ENCODE measurements around the gene TBC1D30.

TBC1D30 gene

DNA sequence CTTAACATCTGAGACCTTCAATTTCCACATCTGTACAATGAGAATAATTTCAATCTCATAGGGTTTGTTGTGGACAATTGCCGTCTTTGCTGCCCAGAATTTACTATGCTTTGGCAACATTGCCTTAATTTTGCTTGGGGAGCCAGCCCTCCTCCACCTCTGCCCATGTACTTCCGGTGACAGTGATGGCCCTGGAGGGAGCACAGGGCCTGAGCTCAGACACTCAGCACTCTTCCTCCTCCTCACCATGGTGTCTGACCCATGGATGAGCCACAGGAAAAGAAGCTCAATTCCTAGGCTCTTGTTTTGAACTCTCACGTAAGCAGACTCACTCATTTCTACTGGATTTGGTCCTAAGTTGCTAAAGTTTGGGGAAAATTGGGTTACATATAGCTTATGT is 58.2 kb downstream of the TBC1D30 start:
- TF ChIP-seq, protein P1, sequence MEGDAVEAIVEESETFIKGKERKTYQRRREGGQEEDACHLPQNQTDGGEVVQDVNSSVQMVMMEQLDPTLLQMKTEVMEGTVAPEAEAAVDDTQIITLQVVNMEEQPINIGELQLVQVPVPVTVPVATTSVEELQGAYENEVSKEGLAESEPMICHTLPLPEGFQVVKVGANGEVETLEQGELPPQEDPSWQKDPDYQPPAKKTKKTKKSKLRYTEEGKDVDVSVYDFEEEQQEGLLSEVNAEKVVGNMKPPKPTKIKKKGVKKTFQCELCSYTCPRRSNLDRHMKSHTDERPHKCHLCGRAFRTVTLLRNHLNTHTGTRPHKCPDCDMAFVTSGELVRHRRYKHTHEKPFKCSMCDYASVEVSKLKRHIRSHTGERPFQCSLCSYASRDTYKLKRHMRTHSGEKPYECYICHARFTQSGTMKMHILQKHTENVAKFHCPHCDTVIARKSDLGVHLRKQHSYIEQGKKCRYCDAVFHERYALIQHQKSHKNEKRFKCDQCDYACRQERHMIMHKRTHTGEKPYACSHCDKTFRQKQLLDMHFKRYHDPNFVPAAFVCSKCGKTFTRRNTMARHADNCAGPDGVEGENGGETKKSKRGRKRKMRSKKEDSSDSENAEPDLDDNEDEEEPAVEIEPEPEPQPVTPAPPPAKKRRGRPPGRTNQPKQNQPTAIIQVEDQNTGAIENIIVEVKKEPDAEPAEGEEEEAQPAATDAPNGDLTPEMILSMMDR (IDR thresholded peaks at IDR 0.05; ENCODE audit: low read depth, low read length, missing control alignments), result no peak
- DNase-seq (ENCODE audit: low read depth), result no peak
- H3K4me3 ChIP-seq (ENCODE audit: low read depth, low read length), result no peak overlapping the region

DNA sequence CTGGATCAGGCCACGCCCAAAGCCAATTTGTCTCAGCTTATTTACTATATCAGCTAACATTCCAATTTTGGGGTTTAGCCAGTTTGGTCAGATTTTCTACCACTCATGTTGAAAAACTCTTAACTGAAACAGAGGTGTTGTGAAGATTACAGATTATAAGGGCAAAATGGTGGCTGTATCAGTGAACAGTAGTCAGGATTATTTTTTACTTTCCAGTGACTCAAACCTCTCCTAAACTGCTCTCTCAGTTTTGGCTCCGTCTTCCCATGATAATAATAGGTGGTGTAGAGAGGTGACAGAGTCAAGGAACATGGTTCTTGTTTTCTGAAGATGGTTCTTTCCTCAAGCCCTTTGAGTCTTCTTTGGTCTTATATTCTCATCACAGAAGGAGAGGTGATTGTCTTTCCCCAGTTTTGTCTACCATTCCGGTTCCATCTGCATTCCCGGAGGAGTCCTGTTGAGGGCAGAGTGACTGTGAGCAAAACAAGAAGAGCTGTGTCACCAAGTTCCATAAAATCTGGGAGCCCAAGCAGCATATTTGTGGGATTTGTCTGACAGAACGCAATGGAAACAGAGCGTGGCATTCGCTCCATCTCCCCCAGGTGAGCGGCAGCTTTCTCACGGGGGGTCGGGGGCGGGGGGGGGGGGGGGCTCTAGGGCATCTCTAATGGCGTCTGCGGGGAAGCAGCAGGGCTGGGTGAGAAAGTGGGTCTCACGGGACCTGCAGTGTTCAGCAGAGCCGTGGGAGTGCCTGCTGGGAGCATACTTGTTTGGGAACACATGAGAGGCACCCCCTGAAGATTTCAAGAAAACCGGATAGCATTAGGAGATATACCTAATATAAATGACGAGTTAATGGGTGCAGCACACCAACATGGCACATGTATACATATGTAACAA is 59.1 kb downstream of the TBC1D30 start:
- TF ChIP-seq, protein P1 (IDR thresholded peaks at IDR 0.05; ENCODE audit: low read depth, low read length, missing control alignments), result no peak
- DNase-seq (ENCODE audit: low read depth), result no peak
- no peak overlapping the region for H3K4me3 ChIP-seq (ENCODE audit: low read depth, low read length)

DNA sequence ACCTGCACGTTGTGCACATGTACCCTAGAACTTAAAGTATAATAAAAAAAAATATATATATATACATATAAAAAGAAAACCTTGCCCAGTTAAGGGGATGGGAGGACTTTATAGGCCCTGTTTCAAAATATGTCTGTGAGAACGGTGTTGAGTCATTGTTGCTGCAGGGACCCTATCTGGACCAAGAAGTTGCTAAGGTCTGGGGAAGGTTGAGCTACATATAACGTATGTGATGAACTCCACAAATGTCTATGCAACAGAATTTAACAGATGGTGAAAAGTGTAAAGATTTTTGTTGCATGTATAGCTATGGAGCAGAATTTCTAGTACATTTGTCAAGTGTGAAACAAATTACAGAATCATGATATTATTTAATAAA is 59.7 kb downstream of the TBC1D30 start:
- TF ChIP-seq, protein P1 (IDR thresholded peaks at IDR 0.05; ENCODE audit: low read depth, low read length, missing control alignments), result no peak
- DNase-seq (ENCODE audit: low read depth), result no peak
- no peak overlapping the region for H3K4me3 ChIP-seq (ENCODE audit: low read depth, low read length)

DNA sequence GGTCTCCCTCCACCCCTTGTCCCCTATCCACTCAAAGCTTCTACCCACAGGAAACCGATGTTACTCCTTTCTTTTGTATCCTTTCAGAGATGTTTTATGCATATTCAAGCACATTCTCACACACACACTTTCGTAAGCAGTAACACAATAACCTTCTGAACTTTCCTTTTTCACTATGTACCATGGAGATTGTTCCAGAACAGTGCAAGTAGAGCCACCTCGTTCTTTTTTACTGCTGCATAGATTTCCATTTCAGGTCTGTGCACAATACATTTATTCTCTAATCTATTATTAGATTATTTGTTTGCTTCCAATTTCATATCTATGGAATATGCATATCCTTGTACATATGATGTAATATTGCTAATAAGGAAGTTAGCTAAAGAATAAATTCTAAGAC is 60.3 kb downstream of the TBC1D30 start:
- no peak overlapping the region for H3K4me3 ChIP-seq (ENCODE audit: low read depth, low read length)
- DNase-seq (ENCODE audit: low read depth), result no peak
- TF ChIP-seq, protein P1 (IDR thresholded peaks at IDR 0.05; ENCODE audit: low read depth, low read length, missing control alignments), result no peak

DNA sequence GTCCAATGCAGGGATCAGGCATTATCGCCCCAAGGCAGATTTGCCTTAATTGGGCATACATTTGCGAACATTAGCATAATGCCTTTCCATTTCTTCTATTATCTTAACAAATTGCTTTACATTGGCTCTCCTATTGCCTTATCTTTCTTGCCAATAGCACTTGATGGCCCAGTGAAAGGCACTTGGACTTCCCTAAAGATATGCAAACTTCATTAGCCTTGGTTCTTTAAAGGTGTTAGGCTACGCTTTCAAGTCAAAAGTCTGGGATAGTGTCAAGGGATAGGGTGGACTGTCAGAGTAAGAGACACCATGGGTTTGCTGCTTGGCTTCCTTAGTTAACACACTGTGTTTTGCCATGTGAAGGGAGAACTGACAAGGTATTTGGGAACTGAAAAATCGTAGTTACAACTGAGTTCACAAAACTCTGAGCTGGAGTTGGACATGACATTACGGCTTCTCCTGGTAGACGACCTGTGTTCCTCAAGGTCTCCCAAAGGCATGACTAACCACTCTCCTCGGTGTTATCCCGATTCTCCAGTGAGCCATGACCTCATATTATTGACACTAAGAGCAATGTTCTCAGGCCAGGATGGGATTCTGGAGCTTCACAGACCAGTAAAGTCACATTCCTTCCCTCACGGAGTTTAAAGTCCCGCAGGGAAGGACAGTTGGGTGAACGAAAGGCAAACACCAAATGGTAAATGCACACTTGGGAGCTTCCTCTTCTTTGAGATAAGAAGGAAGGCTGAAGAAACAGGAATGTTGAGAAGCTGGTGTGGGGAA is 65.2 kb downstream of the TBC1D30 start:
- H3K4me3 ChIP-seq (ENCODE audit: low read depth, low read length), result no peak overlapping the region
- TF ChIP-seq, protein P1 (IDR thresholded peaks at IDR 0.05; ENCODE audit: low read depth, low read length, missing control alignments), result no peak
- DNase-seq (ENCODE audit: low read depth), result no peak

DNA sequence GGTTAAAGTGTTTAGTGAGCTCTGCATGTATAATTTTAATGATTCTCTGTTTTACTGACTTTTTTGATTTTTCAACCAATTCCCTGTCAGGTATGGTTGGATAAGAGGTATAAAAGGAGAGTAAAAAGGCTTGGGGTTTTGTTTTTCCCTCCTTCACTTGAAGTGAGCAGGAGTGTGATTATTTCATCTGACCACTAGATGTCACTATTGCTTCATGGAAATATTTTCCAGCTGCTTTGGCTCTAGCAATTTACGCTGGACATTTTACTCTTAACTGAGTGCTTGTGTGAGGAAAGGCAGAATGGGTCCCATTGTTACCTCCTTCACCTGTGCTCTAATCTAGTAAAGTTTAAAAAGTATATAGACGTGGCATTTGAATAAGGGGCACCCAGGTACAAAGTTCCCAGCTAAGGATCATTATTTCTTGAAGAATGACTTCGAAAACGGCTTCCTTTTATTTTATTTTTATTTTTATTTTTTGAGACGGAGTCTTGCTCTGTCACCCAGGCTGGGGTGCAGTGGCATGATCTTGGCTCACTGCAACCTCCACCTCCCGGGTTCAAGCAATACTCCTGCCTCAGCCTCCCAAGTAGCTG is 66.5 kb downstream of the TBC1D30 start:
- TF ChIP-seq, protein P1 (IDR thresholded peaks at IDR 0.05; ENCODE audit: low read depth, low read length, missing control alignments), result peak; percentile 55
- no peak for DNase-seq (ENCODE audit: low read depth)

More for the DNA sequence above, 66.5 kb downstream of the TBC1D30 start:
- no peak overlapping the region for H3K4me3 ChIP-seq (ENCODE audit: low read depth, low read length)

All from GM12864 (cell line).